ENCODE results near the gene SUV39H1.
A peak's percentile ranks its signal among the peaks of the same experiment; 100 is the strongest.

Gene SUV39H1

DNA sequence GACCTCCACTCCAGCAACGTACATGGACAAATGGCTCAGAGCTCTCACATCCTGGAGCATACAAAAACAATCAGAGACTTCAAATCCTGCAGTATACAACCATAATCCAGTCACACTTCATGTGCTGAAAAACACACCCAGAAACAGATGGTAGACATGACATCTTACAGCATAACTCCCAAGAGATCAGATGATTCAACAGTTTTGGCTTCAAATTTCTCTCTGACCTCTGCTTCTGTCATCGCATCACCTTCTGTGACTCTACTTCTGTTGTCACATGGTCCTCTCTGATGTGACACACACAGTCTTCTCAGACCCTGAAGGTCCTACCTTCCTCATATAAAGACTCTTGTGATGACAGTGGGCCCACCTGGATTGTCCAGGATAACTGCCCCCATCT lies 18.5 kb downstream of the SUV39H1 start:
- DNase-seq = no peak

- DNase-seq = no peak
Measured at GRCh38 chrX:48715876-48716502, 19.5 kb downstream of the SUV39H1 start.

- DNase-seq = no peak
Measured at GRCh38 chrX:48719958-48720357, 23.4 kb downstream of the SUV39H1 start.

DNA sequence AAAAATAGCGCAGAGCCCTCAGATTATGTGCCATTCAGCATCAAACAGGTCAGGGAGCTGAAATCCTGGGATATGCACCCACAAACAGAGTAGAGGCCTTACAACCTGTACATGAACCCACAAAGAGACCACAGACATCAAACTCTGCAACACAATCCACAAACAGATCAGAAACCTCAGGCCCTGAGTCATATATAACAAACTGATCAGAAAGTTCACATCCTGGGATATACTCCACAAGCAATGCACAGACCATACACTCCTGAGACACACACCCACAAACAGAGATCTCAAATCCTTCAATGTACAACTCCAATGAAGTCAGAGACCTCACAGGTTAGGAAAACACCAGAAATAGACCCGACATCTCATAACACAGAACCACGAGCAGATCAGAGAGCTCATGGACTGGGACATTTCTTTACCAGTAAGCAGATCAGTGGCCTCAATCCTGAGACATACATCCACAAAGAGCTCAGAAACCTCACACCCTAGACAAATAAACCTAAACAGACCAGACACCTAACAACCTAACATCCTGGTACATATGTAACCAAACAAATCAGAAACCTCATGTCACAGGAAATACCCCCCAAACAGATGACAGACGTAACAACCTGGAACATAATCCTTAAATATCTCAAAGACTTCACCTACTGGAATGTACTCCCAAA lies 24.2 kb downstream of the SUV39H1 start:
- peak; percentile 37 for DNase-seq

- DNase-seq = no peak
Measured at GRCh38 chrX:48721916-48722315, 25.4 kb downstream of the SUV39H1 start.

DNA sequence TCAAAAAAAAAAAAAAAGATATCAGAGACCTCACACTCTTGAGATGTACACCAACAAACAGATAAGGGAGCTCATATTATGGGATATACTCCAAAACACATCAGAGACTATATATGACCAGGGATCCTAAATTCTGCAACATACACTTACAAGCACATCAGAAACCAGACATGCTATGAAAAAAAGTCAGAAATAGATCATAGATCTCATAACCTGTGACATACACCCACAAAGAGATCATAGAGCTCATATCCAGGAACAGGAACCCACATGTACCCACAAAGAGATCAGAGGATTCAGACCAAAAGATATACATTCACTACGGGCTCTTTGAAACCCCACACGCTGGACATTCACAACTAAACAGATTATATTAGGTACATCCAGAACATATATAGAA lies 30.1 kb downstream of the SUV39H1 start:
- no peak for DNase-seq

DNA sequence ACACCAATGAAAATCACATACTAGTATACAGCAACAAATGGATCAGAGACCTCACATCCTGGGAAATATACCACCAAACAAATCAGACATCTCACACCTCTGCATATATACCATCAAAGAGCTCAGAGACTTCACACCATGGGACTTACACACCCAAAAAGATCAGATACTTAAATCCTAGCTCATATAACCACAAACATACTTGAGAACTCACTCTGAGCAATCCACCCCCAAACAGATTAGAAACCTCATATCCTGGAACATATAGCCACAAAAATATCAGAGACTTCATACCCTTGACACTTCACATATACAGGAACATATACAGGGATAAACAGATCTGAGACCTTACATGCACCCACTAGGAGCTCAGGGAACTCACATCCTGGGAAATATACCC lies 32.1 kb downstream of the SUV39H1 start:
- no peak for DNase-seq

DNA sequence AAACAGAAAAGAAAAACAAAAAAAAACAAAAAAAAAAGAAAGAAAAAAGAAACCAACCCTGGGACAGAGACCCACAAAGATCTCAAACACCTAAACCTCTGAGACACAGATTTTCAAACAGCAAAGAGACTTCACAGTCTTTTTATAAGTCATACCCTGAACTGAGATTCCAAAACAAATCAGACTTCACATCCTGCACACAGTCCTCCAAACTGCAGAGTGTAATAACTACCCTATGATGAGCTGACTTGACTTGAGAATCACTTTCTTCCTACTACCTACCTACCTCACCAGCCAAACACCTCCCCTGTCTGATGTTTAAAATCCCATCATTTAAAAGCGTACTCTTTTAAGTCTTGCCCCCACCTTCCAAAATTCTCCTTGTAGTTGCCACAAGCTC lies 39.8 kb downstream of the SUV39H1 start:
- no peak for DNase-seq

DNA sequence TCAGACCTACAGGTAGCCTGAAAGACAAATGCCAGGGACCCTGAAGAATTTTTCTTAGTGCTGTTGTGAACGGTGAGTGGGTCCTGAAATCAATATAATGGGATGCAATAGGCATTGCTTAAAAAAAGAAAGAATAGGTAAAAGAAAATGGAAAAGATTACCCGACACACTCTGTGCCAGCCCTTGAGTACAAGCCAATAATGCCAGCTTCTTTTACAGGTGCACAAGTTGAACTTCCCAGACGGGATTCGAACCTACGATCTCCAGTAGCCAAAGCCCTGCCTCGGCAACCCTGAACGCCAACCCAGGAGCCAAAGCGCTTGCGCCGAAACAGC lies 40.3 kb downstream of the SUV39H1 start:
- no peak for DNase-seq

DNA sequence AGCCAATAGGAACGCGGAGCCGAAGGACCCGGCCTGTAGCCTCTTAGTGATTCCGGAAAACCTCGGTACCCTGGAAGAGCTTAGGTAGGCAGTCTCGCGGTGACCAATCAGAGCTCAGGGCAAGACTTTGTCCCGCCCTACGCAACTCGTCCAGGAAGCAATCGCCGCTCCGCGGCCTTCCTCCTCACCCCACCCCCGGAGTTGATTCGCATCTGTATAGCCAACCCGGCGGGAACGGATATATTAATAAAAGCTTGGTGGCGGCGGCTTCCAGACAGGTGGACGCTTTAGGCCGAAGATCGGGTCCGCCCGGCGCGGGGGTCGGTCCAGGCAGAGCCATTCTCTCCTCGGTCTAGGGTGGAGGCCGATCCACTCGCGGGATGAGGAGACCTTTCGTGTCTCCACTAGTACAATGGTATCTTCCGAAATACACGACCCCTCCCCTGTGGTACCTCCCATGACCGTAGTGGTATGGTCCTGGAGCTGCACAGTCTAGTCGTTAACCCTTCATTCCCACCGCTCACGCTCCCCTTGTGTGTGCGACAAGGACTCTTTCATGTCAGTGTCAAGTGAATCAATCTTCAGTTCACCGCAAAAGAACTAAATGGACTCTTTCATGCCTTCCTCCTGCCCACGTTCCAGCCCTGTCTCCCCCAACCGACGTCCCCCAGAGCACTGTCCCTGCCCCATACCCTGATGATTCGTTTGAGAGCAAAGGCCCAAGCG lies 40.8 kb downstream of the SUV39H1 start:
- DNase-seq = peak; percentile 94

DNA sequence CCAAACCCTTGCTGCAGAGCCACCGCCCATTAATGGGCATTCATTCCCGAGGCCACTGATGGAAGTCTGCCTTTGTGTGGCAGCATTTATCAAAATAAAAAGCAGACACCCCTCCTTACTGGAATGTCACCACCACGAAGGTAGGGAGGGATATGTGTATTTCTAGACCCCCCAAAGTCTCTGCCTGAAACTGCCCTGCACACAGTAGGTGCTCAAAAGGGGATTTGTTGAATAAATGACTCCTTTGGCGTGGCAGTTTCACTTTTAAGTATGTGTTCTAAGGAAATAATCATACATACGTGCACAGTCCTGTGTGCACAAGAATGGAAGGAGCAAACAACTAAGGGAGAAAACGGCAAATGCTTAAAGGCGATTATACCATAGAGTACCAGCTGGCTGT lies 41.4 kb downstream of the SUV39H1 start:
- no peak for DNase-seq

- DNase-seq = no peak
Measured at GRCh38 chrX:48741834-48742233, 45.3 kb downstream of the SUV39H1 start.

- no peak for DNase-seq
Measured at GRCh38 chrX:48745222-48745621, 48.7 kb downstream of the SUV39H1 start.

DNA sequence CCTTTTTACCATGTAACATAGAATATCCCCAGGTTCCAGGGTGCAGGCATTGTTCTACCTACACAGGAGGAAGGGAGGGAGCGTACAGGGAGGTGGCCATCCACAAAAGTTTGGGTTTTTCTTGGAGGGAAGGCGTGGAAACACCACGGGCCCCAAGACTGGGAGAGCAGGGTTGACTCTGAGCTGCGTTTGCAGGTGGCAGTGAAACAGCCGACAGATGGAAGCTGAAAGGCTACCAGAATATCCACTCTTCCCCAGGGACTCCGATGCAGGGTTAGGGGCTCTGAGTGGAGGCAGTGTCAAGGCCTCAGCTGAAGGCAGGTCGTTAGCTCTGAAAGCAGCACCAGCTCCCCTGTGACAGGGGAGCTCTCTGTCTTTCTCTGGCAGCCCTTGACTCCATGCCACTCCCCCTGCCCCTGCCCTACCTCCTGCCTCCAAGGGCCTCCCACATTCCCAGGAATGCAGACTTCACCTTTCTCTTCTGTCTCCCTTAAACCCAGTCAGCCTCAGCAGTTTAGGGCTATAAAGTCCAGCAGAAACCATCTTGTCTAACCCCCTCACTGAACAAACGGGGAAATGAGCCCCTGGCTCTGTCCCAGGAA lies 51.0 kb downstream of the SUV39H1 start:
- DNase-seq = no peak

GRCh38 chrX:48749182-48749581 lies 52.6 kb downstream of the SUV39H1 start:
- DNase-seq = no peak

DNA sequence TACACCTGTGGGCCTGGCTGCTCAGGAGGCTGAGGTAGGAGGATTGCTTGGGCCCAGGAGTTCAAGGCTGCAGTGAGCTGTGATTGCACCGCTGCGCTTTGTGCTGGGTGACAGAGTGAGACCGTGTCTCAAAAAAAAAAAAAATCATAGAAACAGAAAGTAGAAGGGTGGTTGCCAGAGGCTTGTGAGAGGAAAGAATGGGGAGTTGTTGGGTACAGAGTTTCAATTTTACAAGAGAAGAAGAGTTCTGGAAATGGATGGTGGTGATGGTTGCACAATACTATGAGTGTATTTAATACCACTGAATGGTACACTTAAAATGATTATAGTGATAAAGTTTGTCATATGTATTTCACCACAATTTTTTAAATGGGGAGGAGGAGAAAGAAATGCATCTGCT lies 54.8 kb downstream of the SUV39H1 start:
- DNase-seq = no peak

DNA sequence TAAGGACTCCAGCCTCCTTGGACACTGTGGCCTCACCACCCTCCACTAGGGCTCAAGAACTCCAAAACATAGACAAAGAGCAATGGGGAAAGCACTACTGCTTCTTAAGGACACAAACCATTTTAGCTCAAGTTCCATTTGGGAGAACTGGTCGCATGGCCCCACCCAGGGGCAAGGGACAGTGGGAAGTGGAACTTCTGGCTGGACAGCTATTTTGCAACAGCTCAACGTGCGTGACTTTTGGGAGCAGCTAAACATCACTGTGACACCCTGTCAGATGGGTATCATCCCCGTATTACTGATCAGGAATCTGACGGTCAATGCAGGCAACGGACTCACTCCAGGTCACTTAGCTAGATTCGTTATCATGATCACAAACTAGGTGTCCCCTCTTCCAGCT lies 56.0 kb downstream of the SUV39H1 start:
- DNase-seq = no peak

- DNase-seq = no peak
Measured at GRCh38 chrX:48753708-48754228, 57.2 kb downstream of the SUV39H1 start.

DNA sequence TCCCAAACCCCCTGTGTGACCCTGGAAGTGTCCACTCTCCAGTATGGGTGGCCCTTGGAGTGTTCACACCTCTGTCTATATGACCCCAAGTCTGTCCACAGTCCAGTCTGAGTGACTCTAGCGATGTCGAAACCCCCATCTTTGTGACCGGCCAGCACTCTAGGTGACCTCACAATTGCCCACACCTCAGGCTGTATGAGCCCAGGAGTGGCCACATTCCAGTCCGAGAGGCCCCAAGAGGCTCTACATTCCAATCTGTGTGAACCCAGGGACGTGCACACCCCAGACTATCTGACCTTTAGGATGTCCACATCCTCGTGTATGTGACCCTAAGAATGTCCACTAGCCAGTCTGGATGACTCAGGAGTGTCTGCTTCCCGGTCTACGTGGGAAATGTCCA lies 57.7 kb downstream of the SUV39H1 start:
- DNase-seq = no peak
